Epithelial cell of proximal tubule (primary cell): ENCODE measurements around the gene CLDND2. TPM values are rescaled to one million over a fixed set of nuclear protein-coding genes. Genes with fewer than 3 reads are reported as not detected.

Experiments used
- DNase-seq: peaks from one replicate; pipeline ENCODE4 v3.0.0-alpha.2; 2011; ENCODE audit warnings: low read depth
- H3K4me3 ChIP-seq: 2 replicates; pipeline ENCODE4 v1.5.1; 2011; ENCODE audit warnings: low read depth, mild to moderate bottlenecking, low read length
- CTCF ChIP-seq: conservative IDR thresholded peaks from 2 replicates; pipeline ENCODE4 v1.5.1; 2012; ENCODE audit warnings: low read depth, mild to moderate bottlenecking, low read length
- total RNA-seq: library from RNA; depleted of rRNA; stranded (reverse); fragments of >200 nt; gene quantifications from 2 replicates; pipeline ENCODE4 v1.2.3, GENCODE V29; 2015

Gene CLDND2
- total RNA-seq, 1 donor from 2014 or later = not detected

GRCh38 chr19:51345076-51345620 is 23.7 kb downstream of the CLDND2 start:
- no peak overlapping the region for H3K4me3 ChIP-seq
- no peak for DNase-seq
- TF ChIP-seq CTCF = no peak

- no peak overlapping the region for H3K4me3 ChIP-seq
These were observed 25.9 kb downstream of the CLDND2 start for GRCh38 chr19:51342631-51343569.

GRCh38 chr19:51341976-51342580 is 26.7 kb downstream of the CLDND2 start, which contains the start of gene VSIG10L:
Gene VSIG10L, minus strand, starts transcription at chr19:51342139. Its CDS starts 15 bp downstream, at chr19:51342124.
- no peak within 1 kb of the TSS for H3K4me3 ChIP-seq
- no peak for TF ChIP-seq CTCF
- DNase-seq = no peak

More at GRCh38 chr19:51342631-51343569, 25.9 kb downstream of the CLDND2 start:
- DNase-seq = no peak
- TF ChIP-seq CTCF = no peak

GRCh38 chr19:51341066-51341465 is 27.7 kb downstream of the CLDND2 start:
- TF ChIP-seq CTCF = no peak
- no peak overlapping the region for H3K4me3 ChIP-seq
- DNase-seq = no peak

- TF ChIP-seq CTCF = no peak
- peak overlapping the region; percentile 84 for H3K4me3 ChIP-seq
- DNase-seq = peak; percentile 59
These were observed 28.8 kb downstream of the CLDND2 start for GRCh38 chr19:51339687-51340656.

- peak overlapping the region; percentile 84 for H3K4me3 ChIP-seq
- DNase-seq = no peak
- TF ChIP-seq CTCF = peak; percentile 5
These were observed 29.5 kb downstream of the CLDND2 start for GRCh38 chr19:51339313-51339686.
